NCI-H460 (cell line): ENCODE results near the gene MRPL14. TPM values are rescaled to one million over a fixed set of nuclear protein-coding genes. Genes with fewer than 3 reads are reported as not detected.

ENCODE experiments used
- DNase-seq: peaks from one replicate; pipeline ENCODE4 v3.0.0-alpha.2; 2016; ENCODE audit warnings: low read depth; ENCODE audit errors: extremely low read depth
- polyA plus RNA-seq: library from polyadenylated mRNA; depleted of rRNA; stranded (reverse); fragments of >200 nt; gene quantifications from 2 replicates; pipeline ENCODE4 v1.2.3, GENCODE V29; 2014; cell fraction: nucleus; rRNA removed
- total RNA-seq: library from RNA; depleted of rRNA; stranded (reverse); fragments of >200 nt; shearing (Covaris generic); gene quantifications from 2 replicates; pipeline ENCODE4 v1.2.3, GENCODE V29; 2014; rRNA removed

The MRPL14 gene
- total RNA-seq: 41.4 and 43.9 TPM in 2 replicates
- 55.4 and 92.6 TPM in 2 replicates for polyA plus RNA-seq

GRCh38 chr6:44127186-44128019, at the start of gene MRPL14, which contains the start of gene TMEM63B:
Gene MRPL14, minus strand, starts transcription at chr6:44127452. Its CDS starts 10,841 bp downstream, at chr6:44116611.
Gene TMEM63B, plus strand, starts transcription at chr6:44127554. Its CDS starts 7,031 bp downstream, at chr6:44134585.
- peak; percentile 70 for DNase-seq

- DNase-seq: no peak
Measured at GRCh38 chr6:44176130-44176761, 49.0 kb upstream of the MRPL14 start.

GRCh38 chr6:44172731-44173500, 45.7 kb upstream of the MRPL14 start:
- DNase-seq: peak; percentile 56

GRCh38 chr6:44171899-44172546, 44.8 kb upstream of the MRPL14 start:
- no peak for DNase-seq

- DNase-seq: no peak
Measured at GRCh38 chr6:44169886-44170570, 42.8 kb upstream of the MRPL14 start.

- no peak for DNase-seq
Measured at GRCh38 chr6:44169154-44169553, 41.9 kb upstream of the MRPL14 start.

GRCh38 chr6:44167567-44167966, 40.3 kb upstream of the MRPL14 start:
- DNase-seq: no peak

- no peak for DNase-seq
Measured at GRCh38 chr6:44166591-44167184, 39.4 kb upstream of the MRPL14 start.

GRCh38 chr6:44166116-44166515, 38.9 kb upstream of the MRPL14 start:
- no peak for DNase-seq

- DNase-seq: no peak
Measured at GRCh38 chr6:44162876-44163625, 35.8 kb upstream of the MRPL14 start.

- no peak for DNase-seq
Measured at GRCh38 chr6:44161997-44162338, 34.7 kb upstream of the MRPL14 start.

- DNase-seq: no peak
Measured at GRCh38 chr6:44158770-44159228, 31.5 kb upstream of the MRPL14 start, which contains the start of gene CAPN11. Gene CAPN11, plus strand, starts transcription at chr6:44158820. Its CDS starts 29 bp downstream, at chr6:44158849.

GRCh38 chr6:44157152-44157521, 29.9 kb upstream of the MRPL14 start:
- no peak for DNase-seq

GRCh38 chr6:44156494-44157151, 29.4 kb upstream of the MRPL14 start:
- no peak for DNase-seq

GRCh38 chr6:44154067-44154466, 26.8 kb upstream of the MRPL14 start:
- DNase-seq: no peak

GRCh38 chr6:44152533-44152932, 25.3 kb upstream of the MRPL14 start:
- no peak for DNase-seq

- no peak for DNase-seq
Measured at GRCh38 chr6:44152109-44152461, 24.8 kb upstream of the MRPL14 start.

- DNase-seq: peak; percentile 36
Measured at GRCh38 chr6:44151348-44152108, 24.3 kb upstream of the MRPL14 start.
